Retina (tissue), 1 donor: ENCODE results near the gene USP16.
A peak's percentile ranks its signal among the peaks of the same experiment; 100 is the strongest.

Experiments
- DNase-seq: peaks from one replicate; pipeline ENCODE4 v3.0.0-alpha.2; 2016

Gene USP16

DNA sequence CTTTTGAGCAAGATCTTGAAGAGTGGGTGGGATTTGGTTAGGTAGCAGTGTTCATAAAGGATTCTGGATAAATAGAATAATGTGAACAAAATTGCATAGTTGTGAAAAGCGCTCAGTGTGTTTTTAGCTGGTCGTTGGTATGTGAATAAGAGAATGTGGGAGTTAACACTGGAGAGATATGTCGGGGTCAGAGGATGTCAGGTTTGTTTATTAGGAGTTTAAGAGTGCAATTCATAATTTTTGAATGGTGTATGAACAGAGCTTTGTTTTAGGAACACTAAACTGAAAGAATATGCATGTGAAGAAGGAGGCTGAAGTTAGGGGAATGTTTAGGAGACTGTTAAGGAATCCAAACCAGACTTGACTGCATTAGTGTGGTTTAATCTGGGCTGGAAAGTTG lies 9.4 kb downstream of the USP16 start:
- no peak for DNase-seq

DNA sequence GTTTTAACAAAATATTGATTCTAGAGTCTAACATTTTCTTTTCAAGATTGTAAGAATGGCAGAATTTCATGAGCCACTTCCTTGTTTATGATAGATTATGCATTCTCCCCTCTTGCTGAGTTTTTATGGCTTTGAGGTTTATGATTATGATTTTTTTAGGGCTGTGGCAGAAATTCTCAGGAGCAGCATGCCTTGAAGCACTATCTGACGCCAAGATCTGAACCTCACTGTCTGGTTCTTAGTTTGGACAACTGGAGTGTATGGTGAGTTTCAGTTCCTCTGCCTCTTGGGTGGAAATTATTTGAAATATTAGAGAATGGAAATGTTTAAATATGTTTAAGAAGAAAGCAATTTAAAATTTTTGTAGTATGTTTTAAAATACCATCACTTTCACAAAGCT lies 10.2 kb downstream of the USP16 start:
- DNase-seq = no peak

DNA sequence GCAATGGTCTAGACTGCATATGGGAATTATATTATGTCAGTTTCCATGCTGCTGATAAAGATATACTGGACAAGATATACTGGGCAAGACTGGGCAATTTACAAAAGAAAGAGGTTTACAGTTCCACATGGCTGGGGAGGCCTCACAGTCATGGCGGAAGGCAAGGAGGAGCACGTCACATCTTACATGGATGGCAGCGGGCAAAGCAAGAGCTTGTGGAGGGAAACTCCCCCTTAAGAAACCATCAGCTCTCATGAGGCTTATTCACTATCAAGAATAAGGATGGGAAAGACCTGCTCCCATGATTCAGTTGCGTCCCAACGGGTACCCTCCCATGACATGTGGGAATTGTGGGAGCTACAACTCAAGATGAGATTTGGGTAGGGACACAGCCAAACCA lies 27.8 kb downstream of the USP16 start:
- DNase-seq = no peak

DNA sequence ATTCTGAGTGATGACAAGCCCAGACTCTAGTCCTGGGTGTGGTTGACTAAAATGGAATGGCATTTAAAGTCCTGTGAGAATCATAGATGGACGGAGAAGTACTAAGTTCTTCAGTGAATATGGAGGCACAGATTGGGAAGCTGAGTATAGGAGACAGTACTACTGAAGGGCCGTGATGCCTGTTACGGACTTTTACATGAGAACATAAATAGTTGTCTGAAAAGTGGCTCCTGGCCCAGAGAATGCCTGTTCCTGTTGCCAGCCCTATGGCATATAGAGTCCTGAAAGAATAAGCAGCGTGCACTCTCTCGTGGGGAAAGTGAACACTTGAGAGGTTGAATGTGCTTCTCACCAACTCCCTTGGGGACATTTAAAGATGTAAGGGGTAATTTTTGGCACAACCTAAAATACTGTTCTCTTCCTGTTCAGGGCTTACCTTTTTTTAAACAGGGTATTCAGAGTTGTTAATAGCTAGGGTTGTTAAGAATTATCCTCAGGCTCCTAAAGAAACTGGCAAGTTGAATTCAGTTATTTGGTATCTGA lies 28.6 kb downstream of the USP16 start:
- no peak for DNase-seq

DNA sequence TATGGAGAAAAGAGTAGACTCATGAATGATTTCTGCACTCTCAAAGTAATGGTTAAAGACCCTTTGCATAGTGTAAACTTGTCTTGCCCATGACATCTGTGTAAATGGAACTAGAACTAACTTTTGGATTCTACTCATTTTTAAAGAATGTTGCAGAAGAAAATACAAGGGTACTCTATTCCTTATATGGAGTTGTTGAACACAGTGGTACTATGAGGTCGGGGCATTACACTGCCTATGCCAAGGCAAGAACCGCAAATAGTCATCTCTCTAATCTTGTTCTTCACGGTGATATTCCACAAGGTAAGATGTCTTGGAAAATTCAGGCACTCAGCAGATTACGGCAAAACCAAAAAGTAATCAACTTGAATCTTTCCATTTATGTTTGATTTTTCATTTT lies 29.2 kb downstream of the USP16 start:
- DNase-seq = no peak

DNA sequence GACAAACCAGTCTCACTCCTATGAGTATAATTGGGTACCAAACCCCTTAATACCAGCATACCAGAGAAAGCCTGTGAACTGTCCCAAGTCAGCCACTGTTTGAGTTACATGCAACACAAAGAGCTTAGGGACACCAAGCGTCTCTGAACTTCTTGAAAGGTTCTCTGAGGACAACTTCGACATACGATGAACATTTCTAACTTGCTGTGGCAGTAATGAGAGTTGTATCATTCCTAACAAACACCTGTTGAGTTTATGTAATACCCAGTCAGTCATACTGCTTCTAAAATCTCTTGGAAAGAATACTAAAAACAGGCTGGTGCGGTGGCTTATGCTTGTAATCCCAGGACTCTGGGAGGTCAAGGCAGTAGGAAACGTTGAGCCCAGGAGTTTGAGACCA lies 30.6 kb downstream of the USP16 start:
- no peak for DNase-seq

DNA sequence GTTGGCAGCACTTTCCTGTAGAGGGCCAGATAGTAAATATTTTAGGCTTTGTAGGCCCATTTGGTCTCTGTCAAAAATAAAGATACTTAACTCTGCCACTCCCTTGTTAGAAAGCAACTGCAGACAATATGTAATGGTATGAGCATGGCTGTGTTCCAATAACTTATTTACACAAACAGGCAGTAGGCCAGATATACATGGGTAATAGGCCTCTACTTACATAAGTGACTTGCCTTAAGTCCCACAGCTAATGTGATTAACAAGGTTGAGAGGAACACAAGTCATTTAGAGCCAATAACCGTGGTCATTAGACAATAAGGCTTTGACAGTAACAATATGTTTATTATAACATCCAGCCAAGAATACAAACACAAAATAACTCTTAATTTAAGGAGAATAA lies 31.5 kb downstream of the USP16 start:
- no peak for DNase-seq

DNA sequence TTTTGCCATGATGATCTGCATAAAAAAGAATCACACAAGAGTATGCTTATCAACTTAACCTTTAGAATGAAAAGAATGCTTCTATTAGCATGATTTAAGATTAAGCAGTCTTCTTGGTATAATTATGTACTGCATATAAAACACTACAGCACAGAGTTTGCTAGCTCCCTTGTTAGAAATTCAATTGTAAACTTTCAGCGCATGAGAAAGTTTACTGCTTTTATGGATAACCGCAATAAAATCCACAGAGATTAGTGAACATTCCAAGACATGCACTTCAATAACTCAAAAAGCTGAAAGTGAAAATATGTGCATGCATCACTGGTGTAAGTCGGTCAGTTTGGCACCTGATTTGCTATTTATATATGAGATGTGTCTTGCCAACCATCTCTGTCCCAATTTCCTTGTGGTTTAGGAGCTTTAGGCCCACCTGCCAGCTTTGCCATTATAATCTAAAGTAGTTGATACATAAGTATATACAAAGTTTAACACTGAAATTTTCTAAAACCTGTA lies 32.1 kb downstream of the USP16 start:
- DNase-seq = no peak

DNA sequence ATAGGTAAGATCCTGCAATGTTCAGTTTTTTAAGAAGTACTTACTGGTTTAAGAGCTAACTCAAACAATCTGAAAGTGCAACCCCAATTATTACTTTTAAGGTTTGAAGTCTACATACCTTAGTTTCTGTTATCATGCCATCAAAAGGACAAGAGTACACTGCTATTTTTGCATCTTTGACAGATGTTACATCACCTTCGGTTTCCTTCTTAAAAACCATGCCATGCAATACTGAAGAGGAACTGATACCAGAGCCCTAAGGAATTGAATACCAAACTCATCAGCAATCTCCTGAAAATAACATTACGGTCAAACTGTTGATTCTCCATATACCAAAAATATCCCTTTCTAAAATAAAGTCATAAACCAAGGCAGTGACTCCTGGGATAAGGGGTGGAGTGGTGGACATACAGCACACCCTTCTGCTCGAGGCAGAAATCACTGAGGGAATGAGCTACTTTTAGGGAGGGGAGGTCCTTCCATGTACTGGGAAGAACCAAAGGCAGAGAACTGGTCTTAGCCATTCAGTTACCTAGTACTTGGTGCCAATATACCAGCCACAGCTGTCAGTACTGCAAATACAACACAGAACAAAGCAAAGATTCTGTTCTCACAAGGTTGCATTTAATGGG lies 40.5 kb downstream of the USP16 start:
- no peak for DNase-seq

DNA sequence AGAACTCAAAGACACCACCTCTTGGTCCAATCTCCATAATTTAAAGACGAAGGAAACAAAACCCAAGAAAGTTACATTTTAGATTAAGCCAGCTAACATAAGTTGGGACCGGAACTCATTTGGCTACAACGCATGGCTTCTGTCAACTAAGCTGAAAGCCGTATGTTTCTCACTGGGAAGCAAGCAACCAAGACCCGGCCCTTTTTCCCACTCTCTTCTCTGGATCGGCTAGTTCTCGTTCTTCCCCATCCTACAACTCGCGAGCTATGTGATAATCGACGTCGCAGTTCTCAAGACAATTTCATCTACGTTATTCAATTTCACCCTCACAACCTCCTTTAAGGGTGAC lies 48.4 kb downstream of the USP16 start:
- no peak for DNase-seq

DNA sequence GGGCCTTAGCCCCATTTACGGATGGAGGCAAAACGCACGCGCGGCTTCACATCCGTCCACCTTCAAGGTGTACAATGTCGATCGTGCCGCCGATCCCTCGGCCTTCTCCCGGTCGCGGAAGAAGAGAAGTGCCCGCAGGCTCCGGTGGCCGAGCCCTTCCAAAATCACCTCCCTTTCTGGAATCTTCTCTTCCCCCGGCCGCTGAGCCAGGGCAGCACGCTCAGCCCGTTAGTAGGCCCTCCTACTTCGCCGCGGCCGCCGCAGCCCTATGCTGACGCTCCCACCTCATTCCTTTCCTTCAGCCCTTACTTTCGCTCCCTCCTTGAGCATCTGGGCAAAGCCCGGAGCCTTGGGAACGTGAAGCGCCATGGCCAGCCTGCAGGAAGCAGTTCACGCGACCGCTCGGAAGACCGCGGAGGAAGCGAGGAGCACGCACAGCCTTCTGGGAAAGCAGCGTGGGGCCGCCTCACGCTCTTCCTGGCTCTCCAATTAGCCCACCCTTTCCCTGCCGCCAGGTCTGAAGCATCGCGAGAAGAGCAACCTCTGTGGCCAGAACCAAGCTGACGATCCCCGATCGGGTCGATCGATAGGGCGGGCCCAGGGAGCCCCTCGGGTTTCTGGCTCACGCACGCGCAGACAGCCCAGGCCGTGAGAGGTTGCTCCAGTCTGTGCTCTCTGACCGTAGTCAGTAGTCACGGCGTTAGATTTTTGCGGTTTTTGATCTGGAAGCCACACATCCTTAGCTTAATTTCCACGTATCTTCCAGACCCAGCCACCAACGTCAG lies 48.9 kb downstream of the USP16 start, which contains the start of gene CCT8:
TSS of gene CCT8 (minus strand) at position 427 of the 785 bp plus-strand sequence. CDS start at position 369, 58 bp downstream.
- DNase-seq = peak; percentile 97

DNA sequence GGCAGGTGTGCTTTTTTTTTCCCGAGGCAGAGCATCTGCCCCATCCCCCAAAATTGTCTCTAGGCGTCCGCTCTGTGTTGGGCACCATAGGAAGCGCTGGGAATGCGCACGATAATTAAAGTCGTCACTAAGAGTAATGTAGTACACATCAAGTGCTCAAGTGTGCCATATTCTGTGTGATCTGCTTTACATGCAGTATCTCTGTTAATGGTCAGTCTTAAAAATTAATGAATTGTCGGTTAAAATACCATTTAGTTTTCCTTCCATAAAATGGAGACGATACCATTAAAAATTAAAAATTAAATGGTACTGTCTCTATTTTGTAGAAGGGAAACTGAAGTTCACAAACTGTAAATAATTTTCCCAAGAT lies 49.5 kb downstream of the USP16 start:
- no peak for DNase-seq

DNA sequence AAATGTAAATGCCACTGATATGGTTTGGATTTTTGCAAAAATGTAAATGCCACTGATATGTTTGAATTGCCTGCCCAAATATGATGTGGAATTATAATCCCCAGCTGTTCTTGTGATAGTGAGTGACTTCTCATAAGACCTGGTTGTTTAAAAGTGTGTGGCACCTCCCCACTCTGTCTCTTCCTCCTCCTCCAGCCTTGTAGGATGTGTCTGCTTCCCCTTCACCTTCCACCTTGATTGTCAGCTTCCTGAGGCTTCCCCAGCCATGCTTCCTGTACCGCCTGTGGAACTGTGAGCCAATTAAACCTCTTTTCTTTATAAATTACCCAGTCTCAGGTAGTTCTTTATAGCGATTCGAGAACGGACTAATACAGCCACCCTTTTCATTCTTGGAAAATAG lies 50.3 kb downstream of the USP16 start:
- DNase-seq = no peak

DNA sequence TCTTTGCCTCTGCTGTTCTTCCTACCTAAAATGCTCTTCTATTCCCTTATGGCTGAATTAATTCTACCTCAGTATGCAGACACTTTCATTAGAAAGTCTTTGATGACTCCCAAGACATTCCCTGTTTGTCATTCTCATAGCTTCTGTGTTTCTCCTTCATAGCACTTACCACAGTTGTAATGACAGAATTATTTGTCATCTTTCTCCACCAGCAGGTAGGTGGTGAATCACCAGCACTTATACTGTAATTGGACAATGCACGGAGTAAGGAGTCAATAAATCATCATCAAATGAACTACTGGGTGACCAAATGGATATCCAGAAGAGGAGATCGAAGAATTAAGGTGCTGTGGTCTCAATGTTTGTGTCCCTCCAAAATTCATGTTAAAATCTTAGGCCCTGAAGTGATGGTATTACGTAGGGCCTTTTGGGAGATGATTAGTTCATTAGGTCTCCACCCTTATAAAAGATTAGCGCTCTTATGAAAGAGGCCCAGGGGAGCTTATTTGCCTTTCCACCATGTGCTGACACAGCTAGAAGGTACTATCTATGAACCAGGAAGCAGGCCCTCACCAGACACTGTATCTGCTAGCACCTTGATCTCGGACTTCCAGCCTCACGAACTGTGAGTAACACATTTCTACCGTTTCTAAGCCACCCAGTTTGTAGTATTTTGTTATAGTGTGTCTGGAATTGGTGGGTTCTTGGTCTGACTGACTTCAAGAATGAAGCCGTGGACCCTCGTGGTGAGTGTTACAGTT lies 51.4 kb downstream of the USP16 start:
- DNase-seq = no peak

DNA sequence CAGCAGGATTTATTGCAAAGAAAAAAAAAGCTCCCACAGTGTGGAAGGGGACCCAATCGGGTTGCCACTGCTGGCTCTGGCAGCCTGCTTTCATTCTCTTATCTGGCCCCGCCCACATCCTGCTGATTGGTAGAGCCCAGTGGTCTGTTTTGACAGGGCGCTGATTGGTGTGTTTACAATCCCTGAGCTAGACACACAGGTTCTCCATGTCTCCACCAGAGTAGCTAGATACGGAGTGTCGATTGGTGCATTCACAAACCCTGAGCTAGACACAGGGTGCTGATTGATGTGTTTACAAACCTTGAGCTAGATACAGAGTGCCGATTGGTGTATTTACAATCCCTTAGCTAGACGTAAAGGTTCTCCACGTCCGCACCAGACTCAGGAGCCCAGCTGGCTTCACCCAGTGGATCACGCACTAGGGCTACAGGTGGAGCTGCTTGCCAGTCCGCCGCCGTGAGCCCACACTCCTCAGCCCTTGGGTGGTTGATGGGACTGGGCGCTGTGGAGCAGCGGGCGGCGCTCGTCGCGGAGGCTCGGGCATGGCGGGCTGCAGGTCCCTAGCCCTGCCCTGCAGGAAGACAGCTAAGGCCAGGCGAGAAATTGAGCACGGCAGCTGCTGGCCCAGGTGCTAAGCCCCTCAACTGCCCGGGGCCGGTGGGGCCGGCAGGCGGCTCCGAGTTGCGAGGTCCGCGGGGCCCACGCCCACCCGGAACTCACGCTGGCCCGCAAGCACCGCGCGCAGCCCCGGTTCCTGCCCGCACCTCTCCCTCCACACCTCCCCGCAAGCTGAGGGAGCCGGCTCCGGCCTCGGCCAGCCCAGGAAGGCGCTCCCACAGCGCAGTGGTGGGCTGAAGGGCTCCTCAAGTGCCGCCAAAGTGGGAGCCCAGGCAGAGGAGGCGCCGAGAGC lies 52.5 kb downstream of the USP16 start:
- DNase-seq = peak; percentile 68

DNA sequence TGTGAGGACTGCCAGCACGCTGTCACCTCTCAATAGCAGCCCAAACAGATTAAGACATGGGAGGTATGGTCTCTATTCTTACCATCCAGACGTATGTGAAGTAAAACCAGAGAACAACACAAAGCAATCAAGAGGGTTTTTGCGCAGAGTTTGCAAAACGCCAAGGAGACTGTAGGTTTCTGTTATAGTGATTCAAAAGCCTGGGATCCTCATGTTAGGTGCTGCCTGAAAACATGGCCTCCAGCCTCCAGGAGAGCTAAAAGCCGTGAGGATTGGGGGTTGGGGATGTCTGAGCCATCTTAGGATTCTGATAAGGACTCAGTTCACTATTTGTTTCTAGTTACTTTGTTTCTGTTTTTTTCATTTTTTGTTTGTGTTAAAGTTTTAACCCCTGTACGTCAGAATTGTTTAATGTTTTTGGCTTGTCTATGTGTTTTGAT lies 53.2 kb downstream of the USP16 start:
- DNase-seq = peak; percentile 64

DNA sequence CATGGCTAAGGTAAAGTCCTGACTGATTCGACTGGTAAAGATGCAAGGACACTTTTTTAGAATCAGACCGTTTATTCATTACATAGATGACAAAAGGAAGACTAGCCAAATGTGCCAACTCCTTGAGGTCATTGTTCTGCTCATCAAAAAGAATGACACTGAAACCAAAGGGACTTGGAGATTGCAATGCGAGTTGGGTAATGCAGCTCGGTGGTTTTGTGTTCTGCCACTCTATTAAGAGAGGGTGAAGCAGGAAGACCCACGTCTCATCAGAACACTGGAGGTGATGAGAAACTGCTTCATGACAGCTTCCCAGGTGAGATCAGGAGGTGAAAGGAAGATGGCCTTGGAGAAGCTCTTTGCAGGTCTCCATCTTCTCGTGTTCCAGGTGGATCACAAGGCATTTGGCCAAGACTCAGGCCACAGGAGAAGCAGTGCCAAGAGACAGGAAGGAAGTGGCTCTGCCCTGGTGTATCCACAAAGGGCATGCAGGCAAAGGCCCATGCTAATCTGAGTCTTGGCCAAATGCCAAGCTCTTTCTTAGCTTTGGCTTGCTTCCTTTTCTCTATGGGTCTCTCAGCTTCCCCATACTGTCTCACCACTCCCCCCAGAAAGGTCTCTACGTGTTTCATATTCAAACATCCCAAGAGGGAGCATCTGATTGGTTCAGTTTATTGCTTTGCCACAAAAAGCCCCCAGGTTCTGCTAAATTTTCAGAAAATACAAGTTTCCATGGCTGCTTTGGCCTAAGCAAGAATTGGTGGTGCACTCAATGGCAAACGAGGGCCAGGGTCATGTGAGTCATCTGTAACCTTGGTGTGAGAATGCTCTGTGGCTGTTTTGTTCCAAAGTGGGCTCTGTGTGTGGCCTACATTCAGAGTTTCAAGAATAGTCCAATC lies 54.6 kb downstream of the USP16 start:
- no peak for DNase-seq

DNA sequence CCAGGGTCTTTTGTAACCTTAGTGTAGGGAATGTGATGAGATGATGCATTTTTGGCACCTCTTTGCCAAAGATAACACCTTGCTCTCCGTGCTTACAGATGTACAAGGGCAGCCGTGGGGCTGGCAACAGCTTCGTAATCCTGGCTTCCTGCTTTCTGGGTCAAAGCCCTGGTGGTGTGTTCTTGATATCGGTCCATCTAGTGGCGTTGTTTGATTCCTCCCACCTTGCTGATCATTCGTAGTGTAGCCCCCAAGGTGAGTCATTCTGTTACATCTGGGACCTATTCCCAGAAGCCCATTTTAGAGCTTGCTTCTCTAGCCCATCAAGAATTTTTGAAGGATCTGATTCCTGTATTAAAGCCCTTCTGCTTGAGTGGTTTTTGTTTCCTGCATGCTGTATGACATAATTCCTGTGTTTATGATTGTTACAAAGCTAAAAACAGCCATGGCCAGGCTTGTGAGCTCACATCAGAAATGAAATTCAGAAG lies 56.0 kb downstream of the USP16 start:
- DNase-seq = no peak

DNA sequence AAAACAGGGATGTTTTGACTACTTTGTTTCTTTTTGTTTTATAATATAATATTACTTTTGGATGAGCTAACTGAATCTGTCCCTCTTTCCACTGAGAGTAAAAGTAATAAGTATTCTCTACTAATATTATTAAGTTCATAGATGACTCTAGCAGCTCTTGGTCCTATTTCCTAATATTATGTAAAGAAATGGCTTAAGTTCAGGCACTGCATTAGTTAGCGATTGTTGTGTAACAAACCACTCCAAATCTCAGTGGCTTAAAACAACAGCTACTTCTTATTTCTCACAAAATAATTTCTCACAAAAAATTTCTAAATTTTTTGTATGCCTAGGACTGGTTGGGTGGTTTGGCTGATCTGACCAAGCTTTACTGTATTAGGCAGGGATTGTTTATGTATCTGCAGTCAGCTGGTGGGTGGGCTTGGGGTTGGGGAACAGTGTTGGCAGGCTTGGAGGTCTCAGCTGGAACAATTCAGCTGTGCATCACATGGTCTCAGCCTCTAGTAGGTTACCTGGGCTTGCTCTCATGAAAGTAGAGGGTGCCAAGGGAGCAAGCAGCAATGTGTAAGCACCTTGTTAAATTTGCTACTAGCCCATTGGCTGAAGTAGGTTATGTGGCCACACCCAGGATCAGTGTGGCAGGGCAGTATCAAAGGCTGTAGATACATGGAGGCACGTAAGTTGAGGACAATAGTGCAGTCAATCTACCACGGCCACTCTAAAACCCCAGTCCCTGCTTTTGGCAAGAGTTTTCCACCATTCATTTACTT lies 57.8 kb downstream of the USP16 start:
- no peak for DNase-seq

DNA sequence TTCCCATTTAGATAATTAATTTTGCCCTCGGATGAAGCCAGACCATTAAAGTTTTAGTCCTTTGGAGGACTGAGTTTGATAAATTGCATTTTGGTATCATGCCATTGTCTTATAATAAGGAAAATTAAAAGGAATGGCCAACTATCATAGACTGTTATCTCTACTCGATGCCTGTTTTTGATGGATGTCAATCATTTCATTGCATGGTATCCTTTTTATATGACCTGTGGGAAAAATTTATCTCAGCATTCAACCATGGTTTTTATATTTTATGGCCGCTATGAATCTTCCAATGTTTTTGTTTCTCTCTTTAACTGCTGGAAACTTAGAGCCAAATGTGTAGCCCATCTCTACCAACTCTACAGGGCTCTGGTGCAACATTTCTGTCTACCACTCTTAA lies 58.8 kb downstream of the USP16 start:
- DNase-seq = no peak
